ENCODE measurements around the gene CLIP1.

- TF ChIP-seq GATA3 (IDR thresholded peaks at IDR 0.05; ENCODE audit: low read depth, low read length) = no peak
- TF ChIP-seq GATA2 (IDR thresholded peaks at IDR 0.05; ENCODE audit: low read depth, low read length) = no peak
Observed at GRCh38 chr12:122291431-122291830, 131.0 kb downstream of the CLIP1 start.
